H9 (cell line): ENCODE data around the gene RPL29. TPM values are rescaled to one million over a fixed set of nuclear protein-coding genes. Genes with fewer than 3 reads are reported as not detected.

Experiments used
- DNase-seq: peaks from one replicate; pipeline ENCODE4 v3.0.0-alpha.2; 2017
- H2AFZ ChIP-seq: one replicate; pipeline ENCODE4 v1.6.1; 2013; ENCODE audit warnings: mild to moderate bottlenecking, low read length, control low read depth, moderate library complexity
- H2AK5ac ChIP-seq: 2 replicates; pipeline ENCODE4 v1.6.1; 2013; ENCODE audit warnings: low read length, control low read depth, mixed read lengths; ENCODE audit not compliant: insufficient read length
- H2BK120ac ChIP-seq: one replicate; pipeline ENCODE4 v1.6.1; 2013; ENCODE audit warnings: low read depth, mild to moderate bottlenecking, low read length, control low read depth, inconsistent platforms; ENCODE audit not compliant: poor library complexity, severe bottlenecking
- H2BK12ac ChIP-seq: 2 replicates; pipeline ENCODE4 v1.6.1; 2013; ENCODE audit warnings: low read length, control low read depth, mixed read lengths, low read depth; ENCODE audit not compliant: insufficient read length
- H2BK15ac ChIP-seq: 2 replicates; pipeline ENCODE4 v1.6.1; 2013; ENCODE audit warnings: low read depth, low read length, control low read depth
- H2BK20ac ChIP-seq: one replicate; pipeline ENCODE4 v1.6.1; 2013; ENCODE audit warnings: low read depth, mild to moderate bottlenecking, low read length, control low read depth, inconsistent platforms; ENCODE audit not compliant: poor library complexity, severe bottlenecking
- H2BK5ac ChIP-seq: 2 replicates; pipeline ENCODE4 v1.6.1; 2013; ENCODE audit warnings: low read length, control low read depth, mixed read lengths; ENCODE audit not compliant: insufficient read length
- H3K14ac ChIP-seq: 2 replicates; pipeline ENCODE4 v1.6.1; 2013; ENCODE audit warnings: low read length, control low read depth; ENCODE audit not compliant: insufficient read depth
- H3K18ac ChIP-seq: 2 replicates; pipeline ENCODE4 v1.6.1; 2013; ENCODE audit warnings: low read depth, mild to moderate bottlenecking, mixed read lengths, low read length, control low read depth; ENCODE audit not compliant: insufficient read length
- H3K23ac ChIP-seq: 2 replicates; pipeline ENCODE4 v1.6.1; 2013; ENCODE audit warnings: low read length, control low read depth, mixed read lengths, low read depth; ENCODE audit not compliant: insufficient read length
- H3K23me2 ChIP-seq: 2 replicates; pipeline ENCODE4 v1.6.1; 2013; ENCODE audit warnings: low read depth, mild to moderate bottlenecking, mixed read lengths, low read length, control low read depth; ENCODE audit not compliant: insufficient read length, poor library complexity, severe bottlenecking
- H3K27ac ChIP-seq: 2 replicates; pipeline ENCODE4 v1.5.1; 2013; ENCODE audit warnings: low read length, control low read depth, mixed read lengths, low read depth; ENCODE audit not compliant: insufficient read length
- H3K27me3 ChIP-seq: 2 replicates; pipeline ENCODE4 v1.6.1; 2013; ENCODE audit warnings: low read length, control low read depth, inconsistent platforms; ENCODE audit not compliant: insufficient read depth
- H3K4ac ChIP-seq: 2 replicates; pipeline ENCODE4 v1.6.1; 2013; ENCODE audit warnings: low read depth, mild to moderate bottlenecking, control low read depth, inconsistent platforms, low read length, moderate library complexity
- H3K4me1 ChIP-seq: 2 replicates; pipeline ENCODE4 v1.6.1; 2013; ENCODE audit warnings: low read length, control low read depth, inconsistent platforms; ENCODE audit not compliant: insufficient read depth
- H3K4me2 ChIP-seq: 2 replicates; pipeline ENCODE4 v1.6.1; 2013; ENCODE audit warnings: low read length, control low read depth, mixed read lengths; ENCODE audit not compliant: insufficient read length, insufficient read depth
- H3K56ac ChIP-seq: 2 replicates; pipeline ENCODE4 v1.6.1; 2013; ENCODE audit warnings: low read depth, mild to moderate bottlenecking, mixed read lengths, low read length, control low read depth; ENCODE audit not compliant: insufficient read length
- H3K79me1 ChIP-seq: 2 replicates; pipeline ENCODE4 v1.6.1; 2013; ENCODE audit warnings: low read depth, mild to moderate bottlenecking, moderate library complexity, low read length, control low read depth, inconsistent platforms; ENCODE audit not compliant: insufficient read depth, poor library complexity, severe bottlenecking
- H3K79me2 ChIP-seq: 2 replicates; pipeline ENCODE4 v1.6.1; 2013; ENCODE audit warnings: low read length, control low read depth, inconsistent platforms; ENCODE audit not compliant: insufficient read depth
- H3K9ac ChIP-seq: 2 replicates; pipeline ENCODE4 v1.6.1; 2013; ENCODE audit warnings: low read length, control low read depth, mixed read lengths; ENCODE audit not compliant: insufficient read length; ENCODE audit errors: extremely low read depth
- H3K9me3 ChIP-seq: one replicate; pipeline ENCODE4 v1.6.1; 2013; ENCODE audit warnings: low read depth, low read length, inconsistent platforms; ENCODE audit not compliant: control insufficient read depth
- H3T11ph ChIP-seq: one replicate; pipeline ENCODE4 v1.6.1; 2013; ENCODE audit warnings: mild to moderate bottlenecking, low read length, control low read depth, inconsistent platforms
- H4K20me1 ChIP-seq: one replicate; pipeline ENCODE4 v1.6.1; 2013; ENCODE audit not compliant: control insufficient read depth, insufficient read length, insufficient read depth
- H4K5ac ChIP-seq: 2 replicates; pipeline ENCODE4 v1.6.1; 2013; ENCODE audit warnings: low read depth, mild to moderate bottlenecking, mixed read lengths, low read length, control low read depth; ENCODE audit not compliant: insufficient read length
- H4K8ac ChIP-seq: replicated peaks from 2 replicates; pipeline ENCODE4 v1.6.1; 2013; ENCODE audit warnings: low read length, control low read depth, mixed read lengths, low read depth; ENCODE audit not compliant: insufficient read length
- H4K91ac ChIP-seq: 2 replicates; pipeline ENCODE4 v1.6.1; 2013; ENCODE audit warnings: low read depth, mild to moderate bottlenecking, moderate library complexity, mixed read lengths, low read length, control low read depth; ENCODE audit not compliant: insufficient read length
- H3K27ac Mint-ChIP-seq, 3 experiments: 2 replicates in 2 of 3; 3 replicates in 1 of 3; pipeline ENCODE4 v1.8.0; 2020 to 2021; ENCODE audit warnings: mixed read lengths in 3 of 3, mild to moderate bottlenecking in 1 of 3, moderate library complexity in 1 of 3
- H3K27me3 Mint-ChIP-seq: 2 replicates; pipeline ENCODE4 v1.8.0; 2021; ENCODE audit warnings: low read depth, mild to moderate bottlenecking, moderate library complexity, mixed read lengths
- H3K36me3 Mint-ChIP-seq, 3 experiments: 2 replicates in 2 of 3; 3 replicates in 1 of 3; pipeline ENCODE4 v1.8.0; 2020 to 2021; ENCODE audit warnings: low read depth in 3 of 3, mixed read lengths in 3 of 3; ENCODE audit not compliant: insufficient read depth in 1 of 3
- H3K4me1 Mint-ChIP-seq, 2 experiments: 2 replicates each; pipeline ENCODE4 v1.8.0; 2020; ENCODE audit warnings: mixed read lengths in 2 of 2
- H3K4me3 Mint-ChIP-seq, 2 experiments: 2 replicates in 1 of 2; 3 replicates in 1 of 2; pipeline ENCODE4 v1.8.0; 2020 to 2021; ENCODE audit warnings: mild to moderate bottlenecking in 2 of 2, mixed read lengths in 2 of 2, moderate library complexity in 1 of 2
- H3K9me3 Mint-ChIP-seq, 2 experiments: 2 replicates in 1 of 2; 3 replicates in 1 of 2; pipeline ENCODE4 v1.8.0; 2020; ENCODE audit warnings: mild to moderate bottlenecking in 2 of 2, mixed read lengths in 2 of 2, moderate library complexity in 1 of 2
- CTCF ChIP-seq: fragments of 200-600 bp; sonication (generic); conservative IDR thresholded peaks from 3 replicates; pipeline ENCODE4 v1.8.0; 2021; ENCODE audit warnings: antibody characterized with exemption, mild to moderate bottlenecking
- WGBS: extraction: QIAGEN DNeasy Blood & Tissue Kit; methylation state at CpG from one replicate; pipeline ENCODE4 v1.1.7; 2013; ENCODE audit warnings: missing lambda C conversion rate, low lambda C conversion rate, mixed read lengths; ENCODE audit not compliant: insufficient read length; ENCODE audit errors: extremely low coverage; 5-methylcytosine and 5-hydroxymethylcytosine counted together
- total RNA-seq: library from RNA; stranded (reverse); gene quantifications from 2 replicates; pipeline ENCODE4 v1.2.1, GENCODE V29; 2021

The RPL29 gene
- total RNA-seq, 1 experiment from 2014 or later, result 1,592 TPM

GRCh38 chr3:51945926-51946705 lies 49.6 kb downstream of the RPL29 start:
- WGBS, result no CpG with 5 or more reads among the region's 14 CpGs
- no peaks in the 10 kb centered on the region for H3K27me3 ChIP-seq
- no peak overlapping the region for H2AK5ac ChIP-seq
- H3K36me3 Mint-ChIP-seq, result no peaks in the 10 kb centered on the region
- peaks cover 12% of the 10 kb centered on the region for H3K23me2 ChIP-seq
- H4K8ac ChIP-seq, result no peak overlapping the region
- H2BK5ac ChIP-seq, result no peak overlapping the region
- no peak overlapping the region for H2BK15ac ChIP-seq
- no peak overlapping the region for H3K23ac ChIP-seq
- H4K5ac ChIP-seq, result no peak overlapping the region
- peaks cover 83% of the 10 kb centered on the region for H3K27me3 Mint-ChIP-seq
- no peaks in the 10 kb centered on the region for H3K4me1 ChIP-seq
- H2AFZ ChIP-seq, result no peak overlapping the region
- no peak overlapping the region for H3K14ac ChIP-seq
- no peaks in the 10 kb centered on the region for H3K9me3 ChIP-seq
- H2BK12ac ChIP-seq, result no peak overlapping the region
- no peak overlapping the region for H2BK20ac ChIP-seq
- peaks cover 6 to 7% of the 10 kb centered on the region in 2 experiments; a peak in 3 of 4 replicates for H3K4me1 Mint-ChIP-seq
- H3K4me2 ChIP-seq, result no peak overlapping the region
- H3K79me1 ChIP-seq, result peaks cover 3% of the 10 kb centered on the region
- TF ChIP-seq CTCF, result no peak
- H2BK120ac ChIP-seq, result no peak overlapping the region
- no peak overlapping the region for H3K27ac ChIP-seq
- no peak overlapping the region for H3K4ac ChIP-seq
- H3K9me3 Mint-ChIP-seq, result no peaks in the 10 kb centered on the region
- no peak overlapping the region for H4K91ac ChIP-seq
- H3K79me2 ChIP-seq, result peaks cover 1% of the 10 kb centered on the region; the same call in 1 of the 2 replicates
- no peak overlapping the region for H3K56ac ChIP-seq
- no peak for DNase-seq
- H3K4me3 Mint-ChIP-seq, result no peak overlapping the region
- no peak overlapping the region for H3K9ac ChIP-seq
- peaks cover 6% of the 10 kb centered on the region for H4K20me1 ChIP-seq
- no peak overlapping the region for H3T11ph ChIP-seq
- no peak overlapping the region for H3K18ac ChIP-seq
- H3K27ac Mint-ChIP-seq, result no peak overlapping the region
